Endothelial cell of umbilical vein (primary cell): ENCODE measurements around the gene UBASH3B. TPM values are rescaled to one million over a fixed set of nuclear protein-coding genes. Genes with fewer than 3 reads are reported as not detected.

Source experiments
- BruUV-seq: library from RNA; stranded (reverse); fragments of 400-500 nt; replicated peaks from 2 replicates; lab custom pipeline; 2021; lab: Mats Ljungman, UMichigan
- CTCF ChIA-PET: fragments of 300-600, 350-600 bp; sonication (Branson Sonifier 250); formaldehyde crosslinking; loops from one replicate; lab custom pipeline; 2021; ENCODE audit warnings: antibody characterized with exemption, inconsistent platforms; lab: Charles Lee
- POLR2A ChIA-PET: fragments of 300-600, 350-600 bp; sonication (Branson Sonifier 250); formaldehyde crosslinking; loops from one replicate; lab custom pipeline; 2021; ENCODE audit warnings: antibody characterized with exemption, inconsistent platforms; lab: Charles Lee
- DNase-seq: peaks from one replicate; pipeline ENCODE4 v3.0.0-alpha.2; 2011; ENCODE audit warnings: low read depth, low spot score
- FAIRE-seq: peaks from 2 replicates; lab custom pipeline; 2011; peaks lifted over from hg19 to GRCh38; lab: Jason Lieb, UNC
- H2AFZ ChIP-seq: 2 replicates; pipeline ENCODE4 v1.6.0; 2012; ENCODE audit warnings: low read depth, low read length, control low read depth, inconsistent platforms
- H3K27ac ChIP-seq: 2 replicates; pipeline ENCODE4 v1.5.1; 2011; ENCODE audit warnings: low read depth, mild to moderate bottlenecking, control low read depth, low read length, moderate library complexity; ENCODE audit not compliant: insufficient read depth
- H3K27me3 ChIP-seq, 2 experiments: 2 replicates each; pipeline versions ENCODE4 v1.6.0 to v1.6.1; 2011; ENCODE audit warnings: low read length in 2 of 2, mixed read lengths in 1 of 2; ENCODE audit not compliant: control insufficient read depth in 2 of 2, insufficient read depth in 2 of 2
- H3K36me3 ChIP-seq, 2 experiments: 2 replicates in 1 of 2; 3 replicates in 1 of 2; pipeline ENCODE4 v1.5.1; 2011; ENCODE audit warnings: low read length in 2 of 2, mild to moderate bottlenecking in 1 of 2, moderate library complexity in 1 of 2; ENCODE audit not compliant: control insufficient read depth in 2 of 2, insufficient read depth in 2 of 2; ENCODE audit errors: extremely low read depth in 1 of 2
- H3K4me1 ChIP-seq: 3 replicates; pipeline ENCODE4 v1.5.1; 2011; ENCODE audit warnings: mild to moderate bottlenecking, low read length; ENCODE audit not compliant: control insufficient read depth, insufficient read depth; ENCODE audit errors: extremely low read depth
- H3K4me2 ChIP-seq: 2 replicates; pipeline ENCODE4 v1.6.1; 2011; ENCODE audit warnings: low read length, control low read depth, mixed read lengths; ENCODE audit not compliant: insufficient read depth
- H3K4me3 ChIP-seq, 3 experiments: fragments of 200-600 bp in 1 of 3; sonication (generic), shearing (Covaris generic) in 1 of 3; replicated peaks in 1 of 3; 2 replicates each; pipeline ENCODE4 v1.5.1; 2011 to 2016; ENCODE audit warnings: control low read depth in 3 of 3, low read length in 3 of 3, mild to moderate bottlenecking in 2 of 3, inconsistent platforms in 1 of 3, low read depth in 1 of 3, moderate library complexity in 1 of 3; ENCODE audit not compliant: insufficient read depth in 1 of 3
- H3K79me2 ChIP-seq: 2 replicates; pipeline ENCODE4 v1.6.0; 2012; ENCODE audit warnings: low read length, inconsistent platforms; ENCODE audit not compliant: control insufficient read depth, insufficient read depth
- H3K9ac ChIP-seq: replicated peaks from 2 replicates; pipeline ENCODE3; 2011; ENCODE audit warnings: low read length, control low read depth; ENCODE audit not compliant: insufficient read depth; ENCODE audit errors: extremely low read depth
- H3K9me1 ChIP-seq: replicated peaks from 3 replicates; pipeline ENCODE4 v1.6.0; 2011; ENCODE audit warnings: mild to moderate bottlenecking, low read length; ENCODE audit not compliant: control insufficient read depth, insufficient read depth; ENCODE audit errors: extremely low read depth
- H3K9me3 ChIP-seq: replicated peaks from 2 replicates; pipeline ENCODE4 v1.5.1; 2012; ENCODE audit warnings: low read length, inconsistent platforms; ENCODE audit not compliant: control insufficient read depth, insufficient read depth
- H4K20me1 ChIP-seq: replicated peaks from 2 replicates; pipeline ENCODE3; 2011; ENCODE audit warnings: mild to moderate bottlenecking, low read length; ENCODE audit not compliant: control insufficient read depth, insufficient read depth; ENCODE audit errors: extremely low read depth
- EZH2 ChIP-seq: IDR thresholded peaks from 2 replicates; pipeline ENCODE4 v1.6.1; 2012; ENCODE audit warnings: borderline replicate concordance, low read depth, mild to moderate bottlenecking, moderate library complexity, low read length, inconsistent platforms; ENCODE audit not compliant: severe bottlenecking
- FOS ChIP-seq: IDR thresholded peaks from 2 replicates; pipeline ENCODE4 v1.6.1; 2011; ENCODE audit warnings: mild to moderate bottlenecking, low read length, moderate library complexity, borderline replicate concordance; ENCODE audit not compliant: insufficient read depth
- MAX ChIP-seq: IDR thresholded peaks from 2 replicates; pipeline ENCODE4 v1.6.1; 2011; ENCODE audit not compliant: insufficient read depth, insufficient read length
- POLR2A ChIP-seq: IDR thresholded peaks from 2 replicates; pipeline ENCODE4 v1.6.1; 2012; ENCODE audit warnings: low read depth, mild to moderate bottlenecking, control low read depth, low read length
- POLR2AphosphoS5 ChIP-seq: IDR thresholded peaks from 2 replicates; pipeline ENCODE4 v1.6.1; 2012; ENCODE audit warnings: low read depth, mild to moderate bottlenecking, control low read depth, low read length, moderate library complexity; ENCODE audit not compliant: insufficient read depth
- dilution Hi-C: fragments of 300-500 bp; cut with MboI; formaldehyde crosslinking; loops from one replicate; pipeline ENCODE4 v1.15.0; 2019; ENCODE audit warnings: low sequenced_read_pairs; ENCODE audit not compliant: extremely low pct_ligation_motif_present
- intact Hi-C: fragments of 100-400 bp; cut with micrococcal nuclease; formaldehyde crosslinking; loops from one replicate; pipeline ENCODE4 v1.10.0; 2022
- polyA plus RNA-seq, 4 experiments: library from polyadenylated mRNA; depleted of rRNA in 3 of 4; stranded (reverse) in 3 of 4; unstranded in 1 of 4; fragments of >200 nt; gene quantifications; 2 replicates each; pipeline versions ENCODE4 v1.2.1 to v1.2.3, GENCODE V29; 2011 to 2012; ENCODE audit warnings: missing spikeins in 1 of 4
- total RNA-seq: library from RNA; stranded (reverse); gene quantifications from 2 replicates; pipeline ENCODE4 v1.2.3, GENCODE V29; 2021
- TF ChIP-seq, protein P1 (sequence below), 2 donors: IDR thresholded peaks; 1 replicate in 1 of 2; 2 replicates in 1 of 2; pipeline ENCODE4 v1.5.1; 2011; ENCODE audit warnings: low read length in 2 of 2, mild to moderate bottlenecking in 2 of 2, moderate library complexity in 2 of 2, control low read depth in 1 of 2, inconsistent platforms in 1 of 2, low read depth in 1 of 2; ENCODE audit not compliant: insufficient read depth in 1 of 2; ENCODE audit errors: extremely low read depth in 1 of 2

UBASH3B gene
- total and polyA plus RNA-seq, 2 donors (not counting 3 experiments of a cell fraction or from before 2014, with no cell fraction given) = 23.7 to 38.1 TPM

- dilution Hi-C loops = no loop called here
- H3K36me3 ChIP-seq = peaks cover 2 to 8% of the 10 kb centered on the region in 2 experiments
- BruUV-seq = no TSS peak
- no peak overlapping the region for H2AFZ ChIP-seq
- H3K79me2 ChIP-seq = no peaks in the 10 kb centered on the region
- H3K9me3 ChIP-seq = no peaks in the 10 kb centered on the region
- H3K9me1 ChIP-seq = no peaks in the 10 kb centered on the region
- no peaks in the 10 kb centered on the region for H3K27me3 ChIP-seq
- H3K4me1 ChIP-seq = no peaks in the 10 kb centered on the region
- no peak overlapping the region for H3K27ac ChIP-seq
- H4K20me1 ChIP-seq = no peaks in the 10 kb centered on the region
- CTCF ChIA-PET = interaction anchor here (1.1 kb wide), 1 partner anchor 174 kb away, joined by 3 read pairs; no protein-coding TSS in a partner anchor
- intact Hi-C loops = no loop called here
- H3K4me2 ChIP-seq = no peak overlapping the region
- FAIRE-seq (no peak), DNase-seq (no peak)
- H3K9ac ChIP-seq = no peak overlapping the region
- POLR2A ChIA-PET = no interaction called here
- TF ChIP-seq POLR2A = no peak
- TF ChIP-seq, protein P1, sequence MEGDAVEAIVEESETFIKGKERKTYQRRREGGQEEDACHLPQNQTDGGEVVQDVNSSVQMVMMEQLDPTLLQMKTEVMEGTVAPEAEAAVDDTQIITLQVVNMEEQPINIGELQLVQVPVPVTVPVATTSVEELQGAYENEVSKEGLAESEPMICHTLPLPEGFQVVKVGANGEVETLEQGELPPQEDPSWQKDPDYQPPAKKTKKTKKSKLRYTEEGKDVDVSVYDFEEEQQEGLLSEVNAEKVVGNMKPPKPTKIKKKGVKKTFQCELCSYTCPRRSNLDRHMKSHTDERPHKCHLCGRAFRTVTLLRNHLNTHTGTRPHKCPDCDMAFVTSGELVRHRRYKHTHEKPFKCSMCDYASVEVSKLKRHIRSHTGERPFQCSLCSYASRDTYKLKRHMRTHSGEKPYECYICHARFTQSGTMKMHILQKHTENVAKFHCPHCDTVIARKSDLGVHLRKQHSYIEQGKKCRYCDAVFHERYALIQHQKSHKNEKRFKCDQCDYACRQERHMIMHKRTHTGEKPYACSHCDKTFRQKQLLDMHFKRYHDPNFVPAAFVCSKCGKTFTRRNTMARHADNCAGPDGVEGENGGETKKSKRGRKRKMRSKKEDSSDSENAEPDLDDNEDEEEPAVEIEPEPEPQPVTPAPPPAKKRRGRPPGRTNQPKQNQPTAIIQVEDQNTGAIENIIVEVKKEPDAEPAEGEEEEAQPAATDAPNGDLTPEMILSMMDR (IDR thresholded peaks at IDR 0.05; ENCODE audit: extremely low read depth in 1 of 2, insufficient read depth in 1 of 2, low read depth in 1 of 2, low read length in 2 of 2) = no peak
- no peak overlapping the region for H3K4me3 ChIP-seq
Observed at GRCh38 chr11:122803306-122803705, 147.8 kb downstream of the UBASH3B start.

GRCh38 chr11:122803716-122804115, 148.2 kb downstream of the UBASH3B start:
- no TSS peak for BruUV-seq
- no peaks in the 10 kb centered on the region for H3K27me3 ChIP-seq
- no peak for FAIRE-seq
- dilution Hi-C loops = no loop called here
- H3K79me2 ChIP-seq = no peaks in the 10 kb centered on the region
- no peak overlapping the region for H3K9ac ChIP-seq
- H3K9me1 ChIP-seq = no peaks in the 10 kb centered on the region
- ChIA-PET CTCF (interaction anchor here (1.1 to 1.3 kb wide), 2 partner anchors 8 to 174 kb away, joined by 3 to 4 read pairs; no protein-coding TSS in a partner anchor), POLR2A (no interaction called here)
- no peaks in the 10 kb centered on the region for H3K4me1 ChIP-seq
- no peak for TF ChIP-seq FOS
- no peak for TF ChIP-seq POLR2AphosphoS5
- TF ChIP-seq MAX = no peak
- TF ChIP-seq EZH2 = no peak
- no peak for DNase-seq
- intact Hi-C loops = no loop called here
- no peak overlapping the region for H3K4me3 ChIP-seq
- H3K36me3 ChIP-seq = peaks cover 2 to 8% of the 10 kb centered on the region in 2 experiments
- H4K20me1 ChIP-seq = no peaks in the 10 kb centered on the region
- no peaks in the 10 kb centered on the region for H3K9me3 ChIP-seq
- H3K4me2 ChIP-seq = no peak overlapping the region
- no peak overlapping the region for H3K27ac ChIP-seq
- no peak overlapping the region for H2AFZ ChIP-seq
